Activated T-cell treated with anti-CD3 and anti-CD28 coated beads, Interleukin-2, amount 50 U/mL, for 1 hour (primary cell): ENCODE results near the gene IFITM10.
"Not testable (repeated sequence)": the region's sequence is repeated elsewhere in the genome, so short reads cannot be mapped to it uniquely, and the experiment has no call there.

Experiments used
- DNase-seq: peaks from one replicate; pipeline ENCODE4 v3.0.0-alpha.2; 2020

The IFITM10 gene

DNA sequence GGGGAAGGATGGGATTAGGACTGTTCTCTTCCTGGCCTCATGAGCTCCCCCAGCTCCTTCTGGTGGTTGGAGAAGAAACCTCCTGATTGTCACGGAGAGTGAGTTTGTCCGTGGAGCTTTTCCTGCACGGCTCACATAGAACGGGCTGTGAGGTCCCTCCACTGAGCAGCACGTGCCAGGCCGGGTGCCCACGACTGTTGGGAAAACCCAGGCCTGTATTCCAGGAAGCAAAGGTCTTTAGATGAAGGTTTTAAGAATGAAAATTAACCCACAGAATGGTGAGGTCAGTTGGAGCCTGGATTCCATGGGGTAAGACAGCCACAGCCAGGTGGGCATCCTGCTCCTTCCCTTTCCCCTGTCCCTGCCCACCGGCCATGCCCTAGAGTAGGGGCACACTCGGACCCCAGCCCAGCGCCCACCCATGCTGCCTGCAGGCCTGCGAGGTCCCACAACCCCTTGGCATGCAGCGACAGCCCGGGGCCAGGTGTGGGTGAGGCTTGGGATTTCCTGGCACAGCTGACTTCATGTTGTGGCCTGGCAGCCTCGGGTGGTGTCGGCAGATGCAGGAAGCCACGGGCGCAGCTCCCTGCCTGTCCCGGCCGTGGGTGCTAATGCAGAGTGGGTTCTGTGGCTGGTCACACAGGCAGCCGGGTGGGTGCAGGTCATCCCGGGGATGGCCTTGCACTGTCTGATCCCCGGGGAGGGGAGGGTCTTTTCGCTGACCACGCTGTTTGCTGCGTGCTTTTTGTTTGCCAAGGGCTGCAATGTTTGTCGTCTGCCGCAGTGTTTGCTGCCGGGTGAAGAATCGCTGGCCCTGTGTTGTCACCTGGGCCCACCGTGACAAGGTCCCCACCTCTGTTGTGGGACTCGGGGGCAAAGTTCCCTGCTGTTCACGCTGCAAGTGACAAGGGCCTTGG lies 60.9 kb downstream of the IFITM10 start:
- DNase-seq = not testable (repeated sequence)

DNA sequence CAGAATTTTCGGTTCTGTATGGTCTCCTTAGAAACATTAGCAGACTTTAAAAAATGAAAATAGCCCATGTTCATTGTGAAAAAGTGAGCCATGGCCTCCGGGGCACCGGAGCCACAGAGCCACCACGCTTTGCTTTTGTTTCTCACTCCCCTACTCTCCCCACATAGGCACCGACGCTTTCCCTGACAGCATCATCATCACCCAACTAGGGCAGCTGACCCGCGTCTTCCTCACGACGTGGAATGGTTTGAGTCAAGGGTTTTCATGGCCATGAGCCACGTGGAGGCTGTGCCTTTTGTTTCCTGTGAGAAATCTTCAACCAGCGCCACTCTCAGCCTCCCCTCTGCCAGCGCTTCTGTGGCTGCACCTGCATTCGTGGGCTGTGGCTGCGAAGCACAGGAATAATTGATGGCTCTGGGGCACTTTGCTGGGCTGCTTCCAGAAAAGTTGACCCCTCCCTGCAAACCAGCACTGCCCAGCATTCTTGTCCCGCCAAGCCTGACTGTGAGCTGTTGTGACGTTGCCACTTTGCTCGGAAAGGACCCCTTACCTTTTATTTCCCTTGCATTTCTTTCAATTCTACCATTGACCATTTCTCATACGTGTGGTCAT lies 62.0 kb downstream of the IFITM10 start:
- DNase-seq = not testable (repeated sequence)

DNA sequence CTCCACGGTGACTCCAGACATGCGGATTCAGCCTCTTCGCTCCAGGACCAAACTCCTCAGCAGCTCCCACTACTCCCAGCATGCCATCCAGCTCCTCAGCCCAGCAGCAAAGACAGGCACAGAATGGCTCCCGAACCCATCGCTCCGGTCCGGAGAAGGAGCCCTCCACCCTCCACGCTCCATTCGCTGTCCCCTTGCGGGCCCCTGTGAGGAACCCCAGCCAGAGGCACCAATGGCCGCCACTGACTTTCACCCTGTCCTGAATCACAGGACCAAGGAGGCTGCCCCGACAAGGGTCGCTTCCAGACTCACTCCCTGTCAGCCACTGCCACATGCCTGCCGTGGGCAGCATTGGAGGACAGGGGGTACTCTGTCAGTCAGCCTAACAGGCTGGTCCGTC lies 64.2 kb downstream of the IFITM10 start:
- not testable (repeated sequence) for DNase-seq

DNA sequence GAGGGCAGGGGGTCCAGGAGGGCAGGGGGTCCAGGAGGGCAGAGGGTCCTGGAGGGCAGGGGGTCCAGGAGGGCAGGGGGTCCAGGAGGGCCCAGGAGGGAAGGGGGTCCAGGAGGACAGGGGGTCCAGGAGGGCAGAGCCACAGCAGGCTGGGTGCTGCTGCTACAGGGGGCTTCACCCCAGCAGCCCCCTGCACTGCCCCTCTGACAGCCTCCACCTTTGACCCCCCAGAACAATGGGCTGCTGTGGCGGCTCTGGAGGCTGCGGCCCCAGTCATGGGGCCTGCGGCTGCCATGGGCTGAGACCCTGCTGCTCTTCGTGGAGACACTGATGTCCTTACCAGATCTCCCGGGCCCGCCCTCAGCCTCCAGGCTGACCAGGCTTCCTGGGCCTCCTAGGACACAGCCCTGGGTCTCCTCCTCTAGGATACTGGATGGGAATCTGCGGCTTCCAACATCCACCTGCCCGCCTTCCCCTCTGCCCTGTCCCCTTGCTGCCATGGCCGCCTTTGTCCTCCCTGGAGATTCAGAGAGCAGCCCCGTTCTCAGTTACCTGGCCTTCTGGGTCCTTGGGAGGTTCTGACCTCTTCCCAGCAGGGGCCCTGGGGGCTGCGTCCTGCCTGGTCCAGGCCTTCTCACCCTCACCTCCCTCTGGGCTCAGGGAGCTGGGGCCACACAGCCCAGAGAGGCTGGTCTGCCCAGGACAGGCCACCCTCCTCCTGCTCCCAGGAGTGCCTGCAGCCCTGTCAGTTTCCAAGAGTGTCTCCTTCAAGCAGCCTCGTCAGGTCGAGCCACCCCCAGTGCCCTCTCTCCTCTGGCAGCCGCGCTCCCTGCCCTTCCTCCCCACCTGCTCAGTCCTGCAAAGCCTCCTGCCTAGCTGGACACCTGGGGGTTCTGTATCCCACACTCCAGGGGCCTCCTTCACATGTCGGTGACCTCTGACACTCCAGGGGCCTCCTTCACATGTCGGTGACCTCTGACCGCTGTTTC lies 65.2 kb downstream of the IFITM10 start:
- DNase-seq = not testable (repeated sequence)

DNA sequence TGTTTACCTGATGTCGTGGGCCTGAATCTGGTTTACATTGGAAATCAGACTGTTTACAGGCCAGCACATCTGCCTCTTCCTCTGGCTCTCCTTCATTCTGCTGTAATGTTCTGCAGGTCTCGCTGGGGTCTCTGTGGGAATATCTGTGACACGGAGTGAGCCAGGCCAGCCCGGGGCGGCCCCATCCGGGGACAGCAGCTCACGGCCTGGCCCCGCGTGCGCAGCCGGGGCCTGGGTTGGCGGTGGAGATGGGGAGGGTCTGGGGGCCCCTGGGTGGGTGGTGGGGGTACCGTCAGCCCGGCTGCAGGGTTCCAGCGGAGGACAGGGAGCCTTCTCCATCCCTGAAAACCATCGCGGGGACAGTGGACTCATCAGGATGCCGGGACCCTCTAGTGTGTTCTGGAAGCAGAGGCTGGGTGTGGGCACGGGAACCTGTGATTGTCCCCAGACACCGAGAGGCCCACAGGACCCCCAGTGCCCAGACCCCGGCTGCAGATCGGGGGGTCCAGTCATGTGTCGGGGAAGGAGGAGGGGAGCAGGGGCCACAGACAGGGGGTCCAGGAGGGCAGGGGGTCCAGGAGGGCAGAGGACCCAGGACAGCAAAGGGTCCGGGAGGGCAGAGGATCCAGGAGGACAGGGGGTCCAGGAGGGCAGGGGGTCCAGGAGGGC lies 66.4 kb downstream of the IFITM10 start:
- not testable (repeated sequence) for DNase-seq

DNA sequence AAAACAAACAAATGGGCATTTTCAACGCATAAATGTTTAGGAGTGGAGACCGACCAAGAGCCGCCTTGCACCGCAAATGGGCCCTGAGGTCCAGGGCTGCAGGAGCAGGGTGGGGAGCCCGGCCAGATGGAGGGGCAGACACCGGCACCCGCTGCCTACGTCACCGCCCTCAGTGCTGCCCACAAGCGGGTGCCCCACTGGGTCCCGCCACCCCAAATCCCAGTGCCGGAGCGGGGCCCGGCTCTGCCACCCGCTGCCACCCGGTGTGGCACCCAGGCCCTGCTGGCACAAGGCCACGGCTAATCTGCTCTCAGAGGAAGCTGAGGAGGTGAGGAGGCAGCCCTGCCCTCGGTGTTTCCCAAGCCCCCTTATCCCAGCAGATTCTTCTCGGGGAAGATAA lies 67.2 kb downstream of the IFITM10 start:
- DNase-seq = not testable (repeated sequence)
